ENCODE results near the gene APOBEC3A.

The APOBEC3A gene

DNA sequence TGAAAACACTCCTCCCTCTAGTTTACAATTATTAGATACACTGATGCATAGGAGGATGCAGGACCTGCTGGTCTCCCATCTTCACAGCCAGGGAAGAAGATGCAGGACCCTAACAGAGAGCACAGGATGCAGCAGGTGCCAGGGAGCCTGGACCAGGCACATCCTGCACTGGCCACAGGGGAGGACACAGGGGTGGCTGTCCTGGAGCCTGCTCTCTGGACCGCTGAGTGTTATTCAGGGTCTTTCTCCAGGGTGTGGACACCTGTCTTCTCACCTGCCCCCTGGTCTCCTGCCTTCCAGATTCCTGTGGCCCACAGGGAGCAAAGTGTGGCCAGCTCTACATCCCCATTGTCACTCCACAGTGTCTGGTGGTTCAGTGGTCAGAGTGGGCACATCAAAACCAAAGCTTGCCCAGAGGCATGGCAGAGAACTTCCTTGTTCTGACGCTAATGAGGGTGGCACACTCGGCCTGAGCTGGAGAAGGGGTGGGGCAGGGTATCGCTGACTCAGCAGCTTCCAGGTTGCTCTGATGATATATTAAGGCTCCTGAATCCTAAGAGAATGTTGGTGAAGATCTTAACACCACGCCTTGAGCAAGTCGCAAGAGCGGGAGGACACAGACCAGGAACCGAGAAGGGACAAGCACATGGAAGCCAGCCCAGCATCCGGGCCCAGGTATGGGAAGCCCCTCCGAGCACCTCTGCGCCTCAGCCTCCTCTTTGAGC is at the start of gene APOBEC3A:
Gene APOBEC3A, plus strand, starts transcription at position 564 of the 725 bp plus-strand sequence. Its CDS starts 83 bp downstream, at position 647.
- DNase-seq = no peak

DNA sequence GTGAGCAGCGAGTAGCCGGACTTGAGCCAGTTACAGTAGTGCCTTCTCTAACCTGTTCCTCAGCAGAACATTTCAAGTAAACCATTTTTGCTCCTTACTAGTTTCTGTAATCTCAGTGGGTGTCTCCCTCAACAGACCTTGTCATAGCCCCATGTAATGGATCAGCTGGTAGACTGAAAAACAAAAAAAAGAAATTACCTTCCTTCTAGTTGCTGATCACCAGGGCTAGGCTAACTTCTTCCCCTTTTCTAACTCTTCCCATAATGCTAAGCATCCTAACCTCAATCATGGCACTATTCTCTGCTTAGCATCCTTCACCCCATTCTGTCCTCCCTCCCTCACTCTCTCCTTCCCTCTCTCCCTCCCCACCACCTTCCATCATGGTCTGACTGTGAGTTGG is 49.6 kb upstream of the APOBEC3A start:
- DNase-seq = no peak

DNA sequence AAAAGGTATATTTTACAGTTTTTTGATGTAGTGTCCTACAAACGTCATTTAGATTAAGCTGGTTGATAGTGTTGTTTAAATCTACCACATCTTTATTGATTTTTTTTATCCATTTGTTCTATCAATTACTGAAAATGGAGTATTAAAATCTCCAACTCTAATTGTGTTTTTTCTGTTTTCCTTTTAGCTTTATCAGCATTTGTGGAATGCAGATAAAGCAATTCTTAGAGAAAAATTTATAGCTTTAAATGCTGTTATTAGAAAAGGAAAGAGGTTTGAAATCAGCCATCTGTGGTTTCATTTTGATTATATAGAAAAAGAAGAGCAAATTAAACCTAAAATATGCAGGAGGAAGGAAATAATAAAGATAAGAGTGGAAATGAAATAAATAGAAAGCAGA is 46.0 kb upstream of the APOBEC3A start:
- no peak for DNase-seq

DNA sequence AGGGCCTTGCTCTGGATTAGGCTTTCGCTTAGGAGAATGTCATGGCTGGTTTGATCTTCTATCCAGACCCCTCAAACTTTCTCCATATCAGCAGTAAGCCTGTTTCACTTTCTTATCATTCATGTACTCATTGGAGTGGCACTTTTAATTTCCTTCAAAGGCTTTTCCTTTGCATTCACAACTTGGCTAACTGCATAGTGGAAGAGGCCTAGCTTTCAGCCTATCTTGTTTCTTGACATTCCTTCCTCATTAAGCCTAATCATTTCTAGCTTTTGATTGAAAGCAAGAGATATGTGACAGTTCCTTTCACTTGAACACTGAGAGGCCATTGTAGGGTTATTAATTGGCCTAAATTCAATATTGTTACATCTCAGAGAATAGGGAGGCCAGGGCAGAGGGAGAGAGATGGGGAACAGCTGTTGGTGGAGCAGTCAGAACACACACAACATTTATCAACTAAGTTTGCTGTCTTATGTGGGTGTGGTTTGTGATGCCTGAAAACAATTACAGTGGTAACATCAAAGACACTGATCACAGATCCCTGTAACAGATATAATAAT is 37.7 kb upstream of the APOBEC3A start:
- no peak for DNase-seq

DNA sequence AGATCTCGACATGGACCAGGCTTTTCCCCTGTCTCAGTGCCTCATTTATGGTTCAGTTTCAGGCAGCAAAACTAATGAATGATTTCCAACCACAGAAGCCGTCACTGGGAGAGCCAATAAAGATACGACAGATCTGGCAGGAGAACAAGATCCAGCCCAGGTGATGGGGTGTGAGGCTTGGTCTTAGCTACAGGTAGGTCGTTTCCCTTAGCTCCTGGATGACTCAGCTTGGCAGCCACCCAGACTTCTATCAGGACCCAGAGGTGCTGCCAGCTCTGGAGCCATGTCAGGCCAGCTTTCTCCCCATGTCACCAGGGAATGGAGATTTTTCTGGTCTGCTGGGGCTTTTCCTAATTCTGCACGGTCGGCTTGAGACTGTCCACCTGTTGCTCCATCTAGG is 36.3 kb upstream of the APOBEC3A start:
- no peak for DNase-seq

DNA sequence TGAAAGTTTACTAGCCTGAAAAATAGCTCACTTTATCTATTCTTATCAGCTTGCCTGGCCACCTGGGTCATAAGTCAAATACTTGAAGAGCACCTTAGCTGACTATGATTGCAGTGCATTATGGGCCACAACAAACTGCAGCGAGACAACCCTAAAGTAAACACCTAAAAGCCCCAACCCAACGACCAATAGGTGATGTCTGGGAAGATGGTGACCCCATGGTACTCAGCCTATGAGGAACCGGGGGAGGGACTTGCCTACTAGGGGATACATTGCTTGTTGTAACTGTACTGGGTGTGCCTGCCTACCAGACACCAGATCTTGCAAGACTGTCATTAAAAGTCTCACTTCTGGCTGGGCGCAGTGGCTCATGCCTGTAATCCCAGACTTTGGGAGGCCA is 35.6 kb upstream of the APOBEC3A start:
- no peak for DNase-seq

- DNase-seq = peak; percentile 91
Observed at GRCh38 chr22:38923463-38924346, 33.7 kb upstream of the APOBEC3A start.

DNA sequence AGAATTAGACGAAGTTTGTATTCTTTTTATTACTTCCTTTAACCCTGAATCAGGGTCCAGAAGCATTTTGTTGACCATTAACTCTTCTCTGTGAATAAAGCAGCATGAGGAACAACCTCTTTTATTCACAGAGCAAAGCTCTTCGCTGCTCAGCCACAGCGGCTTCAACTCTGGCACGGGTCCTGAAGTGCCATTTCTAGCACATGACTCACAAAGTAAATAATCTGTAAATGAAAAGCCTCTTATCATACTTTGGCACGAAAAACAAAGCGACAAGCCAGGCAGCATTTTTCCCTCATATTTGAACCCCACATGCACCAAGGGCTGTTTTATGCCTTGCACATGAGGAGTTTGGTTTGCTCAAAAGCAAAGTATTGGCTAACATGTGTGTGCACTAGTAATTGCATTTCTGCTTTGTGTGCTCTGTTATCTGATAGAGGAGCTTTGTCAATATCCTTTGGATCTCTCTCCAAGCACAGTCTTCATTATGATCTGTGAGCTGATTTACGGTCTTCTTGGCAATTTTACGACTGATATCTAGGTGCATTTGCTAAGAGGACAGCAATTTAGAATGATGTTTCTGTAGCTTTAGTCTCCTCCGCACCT is 33.0 kb upstream of the APOBEC3A start:
- DNase-seq = peak; percentile 87

- no peak for DNase-seq
Observed at GRCh38 chr22:38925571-38926041, 31.8 kb upstream of the APOBEC3A start.

DNA sequence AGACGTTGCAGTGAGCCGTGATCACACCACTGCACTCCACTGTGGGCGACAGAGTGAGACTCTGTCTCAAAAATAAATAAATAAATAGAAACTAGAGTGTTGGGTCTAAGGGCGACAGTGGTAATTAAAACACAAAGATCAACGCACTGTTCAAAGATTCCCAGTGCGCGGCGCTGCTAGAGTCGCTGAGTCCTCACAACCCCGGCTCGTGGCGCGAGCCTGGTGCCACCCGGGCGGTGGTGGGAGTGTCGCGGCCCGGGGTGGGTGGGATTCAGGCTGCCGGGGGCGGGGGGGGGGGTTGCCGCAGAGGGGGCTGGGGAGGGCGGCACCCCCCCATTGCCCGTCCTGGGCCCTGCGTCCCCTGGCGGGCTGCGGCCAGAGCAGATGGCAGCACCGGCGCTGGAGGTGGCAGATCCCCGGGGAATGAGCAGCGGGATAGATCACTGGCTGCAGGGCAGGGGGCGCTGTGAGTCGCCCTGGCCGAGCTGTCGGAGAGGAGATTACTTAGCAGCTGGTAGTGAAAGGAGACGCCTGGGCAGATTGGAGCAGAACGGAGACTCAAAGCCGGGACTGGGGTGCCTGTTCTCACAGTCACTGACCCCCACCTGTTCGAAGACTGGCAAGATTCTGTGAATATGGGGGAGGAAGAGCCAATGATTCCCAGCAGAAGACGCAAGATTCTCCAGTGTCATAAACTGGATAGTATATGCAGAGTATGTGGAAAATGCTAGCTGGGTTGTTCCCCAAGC is 30.2 kb upstream of the APOBEC3A start:
- DNase-seq = no peak

DNA sequence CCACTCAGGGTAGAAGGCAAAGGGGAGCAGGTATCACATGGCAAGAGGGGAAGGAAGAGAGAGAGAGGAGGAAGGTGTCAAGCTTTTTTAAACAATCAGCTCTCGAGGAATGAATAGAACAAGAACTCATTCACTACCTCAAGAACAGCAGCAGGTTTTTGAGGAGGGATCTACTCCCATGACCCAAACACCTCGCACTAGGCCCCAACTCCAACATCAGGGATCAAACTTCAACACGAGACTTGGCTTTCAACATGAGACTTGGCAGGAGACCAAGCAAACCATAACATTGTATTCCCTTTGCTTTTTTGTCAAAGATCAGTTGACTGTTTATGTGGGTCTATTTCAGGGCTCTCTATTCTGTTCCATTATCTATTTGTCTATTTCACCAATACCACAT is 26.9 kb upstream of the APOBEC3A start:
- no peak for DNase-seq

DNA sequence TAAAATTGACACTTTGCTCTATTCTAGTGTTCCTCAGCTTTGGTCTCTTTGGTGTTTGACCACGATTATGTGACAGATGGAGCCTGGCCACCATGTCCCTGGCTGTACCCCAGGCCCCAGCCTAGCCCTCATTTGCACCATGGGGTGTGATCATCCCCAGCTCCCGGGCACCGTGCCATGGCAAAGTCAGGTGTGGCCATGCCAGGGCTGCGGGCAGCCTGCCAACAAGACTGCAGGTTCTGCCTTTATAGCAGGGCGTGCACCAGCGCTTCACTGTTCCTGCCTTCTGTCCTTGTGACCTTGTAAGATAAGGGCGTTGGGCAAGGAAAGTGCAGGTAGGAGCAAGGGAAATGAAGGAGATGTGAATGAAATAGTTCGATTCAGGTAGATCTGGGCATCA is 22.4 kb upstream of the APOBEC3A start:
- DNase-seq = peak; percentile 42

DNA sequence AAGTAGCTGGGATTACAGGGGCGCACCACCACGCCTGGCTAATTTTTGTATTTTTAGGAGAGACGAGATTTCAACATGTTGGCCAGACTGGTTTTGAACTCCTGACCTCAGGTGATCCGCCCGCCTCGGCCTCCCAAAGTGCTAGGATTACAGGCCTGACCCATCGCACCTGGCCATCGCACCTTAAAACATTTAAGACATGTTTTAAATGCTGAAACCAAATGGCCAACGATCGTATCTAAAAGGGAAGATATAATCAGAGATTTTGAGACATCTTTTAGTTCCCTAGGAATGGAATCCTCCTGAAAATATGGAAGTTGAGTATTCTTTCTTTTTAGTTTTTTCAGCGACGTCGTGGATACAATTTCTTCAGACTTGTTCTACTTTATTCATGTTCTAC is 21.8 kb upstream of the APOBEC3A start:
- no peak for DNase-seq

- DNase-seq = no peak
Observed at GRCh38 chr22:38936562-38936961, 20.8 kb upstream of the APOBEC3A start.

GRCh38 chr22:38937036-38937435 is 20.4 kb upstream of the APOBEC3A start:
- DNase-seq = no peak

- no peak for DNase-seq
Observed at GRCh38 chr22:38937541-38937940, 19.9 kb upstream of the APOBEC3A start.

DNA sequence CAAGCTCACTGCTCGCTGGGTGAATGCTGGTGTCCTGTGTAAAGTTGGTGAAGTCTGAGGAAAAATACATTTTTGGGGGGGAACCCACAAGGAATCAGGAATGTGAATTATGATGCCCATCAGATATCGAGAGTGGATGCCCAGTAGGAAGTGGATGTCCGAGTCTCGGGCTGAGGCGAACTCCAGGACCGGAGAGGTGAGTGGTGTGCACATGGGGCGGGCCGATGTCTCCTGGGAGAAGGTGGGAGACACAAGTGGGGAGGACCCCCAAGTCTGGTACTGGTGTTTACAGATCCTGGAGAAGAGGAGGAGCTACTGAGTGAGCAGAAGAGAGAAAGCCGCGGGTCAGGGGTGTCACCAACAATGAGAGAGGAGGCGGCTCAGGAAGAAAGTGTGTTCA is 19.2 kb upstream of the APOBEC3A start:
- no peak for DNase-seq

DNA sequence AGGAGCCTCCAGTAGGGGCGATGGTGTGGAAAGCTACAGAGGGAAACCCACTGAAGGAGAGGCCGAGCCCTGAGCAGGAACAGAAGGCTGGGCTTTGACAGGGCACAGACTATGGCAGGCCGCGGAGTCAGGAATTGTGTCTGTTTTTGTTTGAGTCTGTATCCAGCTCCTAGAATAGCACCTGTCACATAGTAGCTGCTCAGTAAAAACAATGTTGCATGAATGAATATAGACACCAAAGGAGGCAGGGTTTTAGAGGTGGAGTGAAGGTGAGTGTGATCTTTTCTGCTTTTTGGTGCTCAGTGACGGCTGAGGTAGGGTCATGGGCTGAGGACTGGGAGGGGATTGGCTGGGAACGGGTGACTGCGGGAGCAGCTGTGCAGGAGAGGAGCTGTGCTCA is 18.5 kb upstream of the APOBEC3A start:
- no peak for DNase-seq

DNA sequence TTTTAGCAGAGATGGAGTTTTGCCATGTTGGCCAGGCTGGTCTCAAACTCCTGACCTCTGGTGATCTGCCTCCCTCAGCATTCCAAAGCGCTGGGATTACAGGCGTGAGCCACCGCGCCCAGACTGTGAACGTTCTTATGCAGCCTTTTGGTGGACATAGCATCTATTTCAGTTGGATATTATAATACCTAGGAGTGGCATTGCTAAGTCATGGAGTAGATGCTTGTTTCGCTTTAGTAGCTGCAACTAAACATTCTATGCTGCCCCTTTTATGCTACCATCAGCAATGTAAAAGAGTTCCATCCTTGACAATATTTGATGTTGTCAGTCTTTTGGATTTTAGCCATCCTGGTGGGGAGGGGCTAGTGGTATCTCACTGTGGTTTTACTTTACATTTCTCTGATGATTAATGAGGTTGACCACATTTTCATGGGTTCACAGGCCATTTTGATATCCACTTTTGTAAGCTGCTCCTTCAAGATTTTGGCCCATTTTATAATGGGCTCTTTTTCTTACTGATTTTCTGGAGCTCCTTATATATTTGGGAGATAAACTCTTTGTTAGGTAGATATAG is 16.5 kb upstream of the APOBEC3A start:
- DNase-seq = no peak

DNA sequence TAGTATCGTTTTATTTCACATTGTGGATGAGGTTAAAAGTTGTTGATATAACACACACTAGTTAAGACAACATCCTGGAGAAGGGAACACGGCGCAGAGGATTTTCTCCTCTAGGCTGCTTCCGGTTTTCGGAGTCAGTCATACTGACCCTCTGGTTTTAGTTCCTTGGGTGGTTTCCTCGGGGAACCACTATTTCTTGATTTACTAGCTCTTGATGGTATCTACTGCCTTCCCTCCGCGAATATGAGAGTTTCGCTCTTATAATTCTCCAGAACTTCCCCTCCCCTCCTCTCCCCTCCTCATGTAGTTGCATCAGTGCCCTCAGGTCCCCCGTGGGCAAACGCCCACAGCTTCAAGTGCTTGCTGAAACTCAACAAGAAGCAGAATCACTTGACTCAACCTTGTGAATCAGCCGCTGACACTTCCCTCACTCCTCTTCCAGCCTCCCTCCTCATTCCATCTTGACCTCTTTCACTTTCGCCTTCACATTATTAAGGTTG is 15.9 kb upstream of the APOBEC3A start:
- DNase-seq = no peak

GRCh38 chr22:38942702-38943101 is 14.7 kb upstream of the APOBEC3A start:
- DNase-seq = no peak

- no peak for DNase-seq
Observed at GRCh38 chr22:38943201-38943600, 14.2 kb upstream of the APOBEC3A start.

All from NCI-H446 treated with DMSO at 0.1 percent for 48 hours (cell line).